GM21526 (cell line): ENCODE data around the gene PIERCE2.
"Not testable (repeated sequence)": the region's sequence is repeated elsewhere in the genome, so short reads cannot be mapped to it uniquely, and the experiment has no call there.

Experiments
- ATAC-seq: cut with Tn5 transposase; IDR thresholded peaks from one replicate; pipeline ENCODE4 v1.9.1; 2021; ENCODE audit warnings: moderate library complexity; ENCODE audit not compliant: unreplicated experiment, low FRiP score

PIERCE2 gene

GRCh38 chr15:55420171-55420866 is 12.0 kb downstream of the PIERCE2 start:
- no peak for ATAC-seq

- ATAC-seq, result no peak
These were observed 13.8 kb downstream of the PIERCE2 start for GRCh38 chr15:55422089-55422488.

- ATAC-seq, result no peak
These were observed 26.9 kb downstream of the PIERCE2 start for GRCh38 chr15:55434989-55435825.

GRCh38 chr15:55443141-55443540 is 34.8 kb downstream of the PIERCE2 start:
- not testable (repeated sequence) for ATAC-seq

- ATAC-seq, result not testable (repeated sequence)
These were observed 37.6 kb downstream of the PIERCE2 start for GRCh38 chr15:55445936-55446335.

- ATAC-seq, result not testable (repeated sequence)
These were observed 38.2 kb downstream of the PIERCE2 start for GRCh38 chr15:55446379-55447029.

GRCh38 chr15:55447030-55447394 is 38.7 kb downstream of the PIERCE2 start:
- ATAC-seq, result not testable (repeated sequence)

GRCh38 chr15:55457401-55458022 is 49.2 kb downstream of the PIERCE2 start:
- no peak for ATAC-seq

GRCh38 chr15:55461447-55461846 is 53.2 kb downstream of the PIERCE2 start:
- ATAC-seq, result no peak

- no peak for ATAC-seq
These were observed 60.0 kb downstream of the PIERCE2 start for GRCh38 chr15:55468321-55468720.
